KMS-11 (cell line): Measurements from ENCODE around the gene MRTFA.
"Not testable (repeated sequence)": the region's sequence is repeated elsewhere in the genome, so short reads cannot be mapped to it uniquely, and the experiment has no call there.

ENCODE experiments used
- H2AFZ ChIP-seq: fragments of 200-600 bp; sonication (generic); 2 replicates; pipeline ENCODE4 v1.6.1; 2016; ENCODE audit warnings: antibody characterized with exemption, mixed run types, low read depth
- H3K27ac ChIP-seq: fragments of 200-600 bp; sonication (generic); 2 replicates; pipeline ENCODE4 v1.6.1; 2016; ENCODE audit warnings: mild to moderate bottlenecking, mixed run types
- H3K27me3 ChIP-seq: fragments of 200-600 bp; sonication (generic); 2 replicates; pipeline ENCODE4 v1.6.1; 2017; ENCODE audit warnings: mild to moderate bottlenecking, low read depth, mixed run types, moderate library complexity; ENCODE audit not compliant: insufficient read depth
- H3K36me3 ChIP-seq: fragments of 200-600 bp; sonication (generic); 2 replicates; pipeline ENCODE4 v1.6.1; 2017; ENCODE audit warnings: mild to moderate bottlenecking, mixed run types; ENCODE audit not compliant: insufficient read depth
- H3K4me1 ChIP-seq: fragments of 200-600 bp; sonication (generic); 2 replicates; pipeline ENCODE4 v1.6.1; 2016; ENCODE audit warnings: mild to moderate bottlenecking, low read depth, mixed run types; ENCODE audit not compliant: poor library complexity, severe bottlenecking
- H3K4me2 ChIP-seq: fragments of 200-600 bp; sonication (generic); 2 replicates; pipeline ENCODE4 v1.7.0; 2016; ENCODE audit warnings: mild to moderate bottlenecking, mixed run types
- H3K4me3 ChIP-seq: fragments of 200-600 bp; sonication (generic); IDR thresholded peaks from 2 replicates; pipeline ENCODE4 v1.6.1; 2017; ENCODE audit warnings: low read depth, low read length, mixed read lengths; ENCODE audit not compliant: insufficient read depth
- H3K79me2 ChIP-seq: fragments of 200-600 bp; sonication (generic); 2 replicates; pipeline ENCODE4 v1.6.1; 2016; ENCODE audit warnings: low read depth, mixed run types; ENCODE audit not compliant: insufficient read depth
- H3K9ac ChIP-seq: fragments of 200-600 bp; sonication (generic); 2 replicates; pipeline ENCODE4 v1.6.1; 2016; ENCODE audit warnings: mild to moderate bottlenecking, mixed run types
- H4K20me1 ChIP-seq: fragments of 200-600 bp; sonication (generic); 2 replicates; pipeline ENCODE4 v1.6.1; 2016; ENCODE audit warnings: mild to moderate bottlenecking, mixed run types; ENCODE audit not compliant: insufficient read depth
- TF ChIP-seq, protein P1 (sequence below): fragments of 200-600 bp; sonication (generic); conservative IDR thresholded peaks from 2 replicates; pipeline ENCODE4 v1.6.1; 2017; ENCODE audit warnings: low read depth, mild to moderate bottlenecking, antibody characterized with exemption, low read length, moderate library complexity, mixed read lengths

MRTFA gene

DNA sequence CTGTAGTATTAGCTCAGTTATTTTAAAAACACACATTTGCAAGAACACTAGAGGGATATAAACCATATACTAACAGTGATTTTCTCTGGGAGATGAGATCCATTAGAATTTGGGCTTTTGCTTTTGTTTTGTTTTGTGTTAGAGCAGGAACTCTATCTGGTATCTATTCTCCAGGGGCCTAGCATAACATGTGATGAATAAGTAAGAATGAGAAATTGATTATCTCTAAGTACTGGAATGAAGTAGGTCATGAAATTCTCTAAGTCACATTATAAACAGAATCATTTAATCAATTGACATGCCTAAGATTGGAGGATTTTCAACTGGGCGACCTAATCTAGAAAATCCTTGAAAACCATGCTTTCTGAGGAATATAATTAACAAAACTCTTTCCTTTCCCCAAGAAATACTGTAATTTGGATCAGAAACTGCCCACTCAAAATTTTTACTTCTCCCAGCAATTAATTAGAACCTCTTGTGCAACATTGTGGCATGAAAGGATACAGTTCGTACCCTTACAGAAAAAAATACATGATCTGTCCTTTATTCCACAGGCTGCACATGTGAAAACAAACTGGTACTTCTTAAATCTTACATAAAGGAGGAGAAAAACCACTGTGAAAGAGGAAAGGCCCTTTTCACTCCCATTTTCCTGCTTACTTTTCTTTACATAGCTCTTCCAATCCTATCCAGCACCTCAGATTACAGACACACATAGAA, 93.5 kb downstream of the MRTFA start:
- H2AFZ ChIP-seq: no peak overlapping the region
- H3K4me1 ChIP-seq: no peaks in the 10 kb centered on the region
- TF ChIP-seq, protein P1, sequence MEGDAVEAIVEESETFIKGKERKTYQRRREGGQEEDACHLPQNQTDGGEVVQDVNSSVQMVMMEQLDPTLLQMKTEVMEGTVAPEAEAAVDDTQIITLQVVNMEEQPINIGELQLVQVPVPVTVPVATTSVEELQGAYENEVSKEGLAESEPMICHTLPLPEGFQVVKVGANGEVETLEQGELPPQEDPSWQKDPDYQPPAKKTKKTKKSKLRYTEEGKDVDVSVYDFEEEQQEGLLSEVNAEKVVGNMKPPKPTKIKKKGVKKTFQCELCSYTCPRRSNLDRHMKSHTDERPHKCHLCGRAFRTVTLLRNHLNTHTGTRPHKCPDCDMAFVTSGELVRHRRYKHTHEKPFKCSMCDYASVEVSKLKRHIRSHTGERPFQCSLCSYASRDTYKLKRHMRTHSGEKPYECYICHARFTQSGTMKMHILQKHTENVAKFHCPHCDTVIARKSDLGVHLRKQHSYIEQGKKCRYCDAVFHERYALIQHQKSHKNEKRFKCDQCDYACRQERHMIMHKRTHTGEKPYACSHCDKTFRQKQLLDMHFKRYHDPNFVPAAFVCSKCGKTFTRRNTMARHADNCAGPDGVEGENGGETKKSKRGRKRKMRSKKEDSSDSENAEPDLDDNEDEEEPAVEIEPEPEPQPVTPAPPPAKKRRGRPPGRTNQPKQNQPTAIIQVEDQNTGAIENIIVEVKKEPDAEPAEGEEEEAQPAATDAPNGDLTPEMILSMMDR: no peak
- no peak overlapping the region for H3K4me3 ChIP-seq
- no peaks in the 10 kb centered on the region for H3K27me3 ChIP-seq
- no peaks in the 10 kb centered on the region for H4K20me1 ChIP-seq
- no peaks in the 10 kb centered on the region for H3K36me3 ChIP-seq
- no peaks in the 10 kb centered on the region for H3K79me2 ChIP-seq
- H3K27ac ChIP-seq: no peak overlapping the region
- H3K4me2 ChIP-seq: no peak overlapping the region
- H3K9ac ChIP-seq: no peak overlapping the region

DNA sequence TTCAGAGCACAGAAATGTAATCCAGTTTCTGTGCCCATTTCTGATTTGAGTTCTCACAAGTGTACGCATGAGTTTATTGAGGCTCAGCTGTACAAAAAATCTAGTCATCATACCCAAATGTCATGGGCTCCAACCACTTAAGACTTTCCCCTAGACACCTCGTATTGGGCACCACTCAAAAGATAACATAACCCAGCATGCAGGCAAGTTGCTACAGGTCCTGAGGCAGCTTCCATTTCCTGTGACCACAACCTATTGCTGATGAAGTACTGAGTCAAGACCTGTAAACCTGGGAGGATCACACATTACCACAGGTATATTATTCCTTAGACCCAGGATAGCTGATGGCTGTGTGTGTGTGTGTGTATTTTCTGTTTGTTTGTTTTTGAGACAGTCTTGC, 95.2 kb downstream of the MRTFA start:
- no peaks in the 10 kb centered on the region for H4K20me1 ChIP-seq
- no peak overlapping the region for H2AFZ ChIP-seq
- no peak overlapping the region for H3K4me2 ChIP-seq
- H3K79me2 ChIP-seq: no peaks in the 10 kb centered on the region
- H3K9ac ChIP-seq: no peak overlapping the region
- no peak overlapping the region for H3K4me3 ChIP-seq
- no peaks in the 10 kb centered on the region for H3K27me3 ChIP-seq
- H3K27ac ChIP-seq: no peak overlapping the region
- H3K4me1 ChIP-seq: no peaks in the 10 kb centered on the region
- TF ChIP-seq, protein P1: no peak
- no peaks in the 10 kb centered on the region for H3K36me3 ChIP-seq

DNA sequence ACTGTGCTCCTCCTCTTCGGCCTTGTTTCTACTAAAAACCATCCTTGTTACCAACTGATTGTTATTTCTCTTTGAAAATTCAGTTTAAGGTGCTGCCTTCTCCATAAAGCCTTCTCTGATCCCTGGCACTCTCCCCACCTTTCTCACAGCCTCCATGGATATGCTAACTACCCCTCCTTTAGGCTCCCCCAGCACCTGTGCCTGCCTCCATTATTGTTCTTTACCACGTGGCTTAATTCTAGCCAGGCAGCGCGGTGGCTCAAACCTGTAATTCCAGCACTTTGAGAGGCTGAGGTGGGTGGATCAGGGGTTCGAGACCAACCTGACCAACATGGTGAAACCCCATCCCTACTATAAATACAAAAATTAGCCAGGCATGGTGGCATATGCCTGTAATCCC, 96.3 kb downstream of the MRTFA start:
- Histone ChIP-seq H3K27me3 (no peaks in the 10 kb centered on the region), H3K4me2 (no peak overlapping the region), H3K4me3 (no peak overlapping the region), H3K9ac (no peak overlapping the region), H3K4me1 (no peaks in the 10 kb centered on the region), H3K27ac (no peak overlapping the region), H3K79me2 (no peaks in the 10 kb centered on the region), H2AFZ (no peak overlapping the region), H4K20me1 (no peaks in the 10 kb centered on the region), H3K36me3 (no peaks in the 10 kb centered on the region)
- TF ChIP-seq, protein P1: no peak

DNA sequence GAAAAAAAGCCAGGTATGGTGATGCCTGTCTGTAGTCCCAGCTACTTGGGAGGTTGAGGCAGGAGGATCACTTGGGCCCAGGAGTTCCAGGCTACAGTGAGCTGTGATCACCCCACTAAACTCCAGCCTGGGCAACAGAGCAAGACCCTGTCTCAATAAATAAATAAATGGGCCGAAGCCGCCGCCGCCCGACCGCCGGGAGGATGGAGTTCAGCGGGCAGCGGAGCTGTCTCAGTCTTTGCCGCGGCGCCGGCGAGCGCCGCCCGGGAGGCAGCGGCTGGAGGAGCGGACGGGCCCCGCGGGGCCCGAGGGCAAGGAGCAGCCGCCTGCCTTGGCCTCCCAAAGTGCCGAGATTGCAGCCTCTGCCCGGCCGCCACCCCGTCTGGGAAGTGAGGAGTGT, 100.4 kb downstream of the MRTFA start:
- not testable (repeated sequence) for H3K9ac ChIP-seq, H3K36me3 ChIP-seq, H2AFZ ChIP-seq, H3K27me3 ChIP-seq, H3K4me3 ChIP-seq, H3K27ac ChIP-seq, H3K4me2 ChIP-seq, H3K79me2 ChIP-seq, H4K20me1 ChIP-seq
- H3K4me1 ChIP-seq: peaks cover 38% of the 10 kb centered on the region

DNA sequence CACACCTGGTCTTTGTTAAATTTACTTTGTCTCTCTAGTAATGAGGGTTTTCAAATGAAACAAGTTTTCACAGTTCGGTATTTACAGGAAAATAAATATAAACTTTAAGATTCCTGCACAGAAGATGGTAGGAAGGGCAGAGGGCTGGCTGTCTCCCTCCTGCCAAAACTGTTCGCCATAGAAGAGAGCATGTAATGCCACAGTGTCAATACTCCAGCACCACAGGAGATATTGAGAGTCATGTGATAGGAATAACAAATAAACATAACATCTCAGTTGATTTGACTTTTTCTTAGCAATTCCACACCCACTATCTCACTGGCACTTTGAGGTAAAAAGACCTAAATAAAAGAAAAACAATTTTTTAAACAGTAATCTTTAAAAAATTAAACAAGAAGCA, 100.9 kb downstream of the MRTFA start:
- TF ChIP-seq, protein P1: no peak
- Histone ChIP-seq H3K4me1 (peaks cover 38% of the 10 kb centered on the region), H4K20me1 (no peaks in the 10 kb centered on the region), H3K9ac (no peak overlapping the region), H3K27me3 (no peaks in the 10 kb centered on the region), H2AFZ (no peak overlapping the region), H3K79me2 (no peaks in the 10 kb centered on the region; the same call in 1 of the 2 replicates), H3K4me2 (no peak overlapping the region), H3K4me3 (no peak overlapping the region), H3K27ac (no peak overlapping the region), H3K36me3 (no peaks in the 10 kb centered on the region)
